8988T (cell line): Measurements from ENCODE around the gene SH3YL1.

Experiments used
- DNase-seq: peaks from one replicate; pipeline ENCODE4 v3.0.0; 2011

SH3YL1 gene

GRCh38 chr2:281381-281780 is 17.5 kb upstream of the SH3YL1 start:
- no peak for DNase-seq

- no peak for DNase-seq
These were observed 16.8 kb upstream of the SH3YL1 start for GRCh38 chr2:280650-281110.

GRCh38 chr2:279956-280649 is 16.3 kb upstream of the SH3YL1 start:
- DNase-seq: no peak

- DNase-seq: no peak
These were observed 15.5 kb upstream of the SH3YL1 start for GRCh38 chr2:279366-279765.

- no peak for DNase-seq
These were observed 15.1 kb upstream of the SH3YL1 start for GRCh38 chr2:278927-279320.

GRCh38 chr2:278312-278926 is 14.6 kb upstream of the SH3YL1 start:
- no peak for DNase-seq

- no peak for DNase-seq
These were observed 11.6 kb upstream of the SH3YL1 start for GRCh38 chr2:275466-275865.

- DNase-seq: no peak
These were observed 10.7 kb upstream of the SH3YL1 start for GRCh38 chr2:274503-274902.

- DNase-seq: no peak
These were observed 9.5 kb upstream of the SH3YL1 start for GRCh38 chr2:273333-273732.

- no peak for DNase-seq
These were observed 8.1 kb upstream of the SH3YL1 start for GRCh38 chr2:271917-272316.

GRCh38 chr2:270861-271260 is 7.0 kb upstream of the SH3YL1 start:
- no peak for DNase-seq

GRCh38 chr2:269356-270030 is 5.7 kb upstream of the SH3YL1 start:
- no peak for DNase-seq

GRCh38 chr2:268323-268722 is 4.5 kb upstream of the SH3YL1 start:
- no peak for DNase-seq

GRCh38 chr2:264493-265468 is 949 bp upstream of the SH3YL1 start, which contains the start of gene ACP1:
Gene ACP1, plus strand, starts transcription at chr2:264947. Its CDS starts 18 bp downstream, at chr2:264965.
- DNase-seq: peak; percentile 97

- no peak for DNase-seq
These were observed 652 bp downstream of the SH3YL1 start for GRCh38 chr2:263022-263738.

GRCh38 chr2:262117-262516 is 1.7 kb downstream of the SH3YL1 start:
- DNase-seq: no peak

- DNase-seq: no peak
These were observed 3.2 kb downstream of the SH3YL1 start for GRCh38 chr2:260507-261161.

GRCh38 chr2:259789-260331 is 4.0 kb downstream of the SH3YL1 start:
- no peak for DNase-seq

- DNase-seq: no peak
These were observed 4.9 kb downstream of the SH3YL1 start for GRCh38 chr2:258933-259332.

GRCh38 chr2:257842-258241 is 6.0 kb downstream of the SH3YL1 start:
- DNase-seq: no peak

GRCh38 chr2:257429-257828 is 6.4 kb downstream of the SH3YL1 start:
- DNase-seq: no peak
